BLaER1 (cell line): ENCODE measurements around the gene TMA7.

Experiments
- H3K27ac ChIP-seq: shearing (Covaris generic); formaldehyde crosslinking; 2 replicates; pipeline ENCODE4 v1.8.1; 2022
- H3K27me3 ChIP-seq: shearing (Covaris generic); formaldehyde crosslinking; 2 replicates; pipeline ENCODE4 v1.8.1; 2022
- H3K36me3 ChIP-seq: shearing (Covaris generic); formaldehyde crosslinking; 2 replicates; pipeline ENCODE4 v1.8.1; 2022
- H3K4me1 ChIP-seq: shearing (Covaris generic); formaldehyde crosslinking; 2 replicates; pipeline ENCODE4 v1.8.1; 2022
- H3K4me2 ChIP-seq: shearing (Covaris generic); formaldehyde crosslinking; 2 replicates; pipeline ENCODE4 v1.8.1; 2022
- H3K4me3 ChIP-seq: shearing (Covaris generic); formaldehyde crosslinking; 2 replicates; pipeline ENCODE4 v1.8.1; 2022
- H3K9ac ChIP-seq: shearing (Covaris generic); formaldehyde crosslinking; 2 replicates; pipeline ENCODE4 v1.8.1; 2022
- H3K9me3 ChIP-seq: shearing (Covaris generic); formaldehyde crosslinking; 2 replicates; pipeline ENCODE4 v1.8.1; 2022
- H4K20me1 ChIP-seq: shearing (Covaris generic); formaldehyde crosslinking; 2 replicates; pipeline ENCODE4 v1.8.1; 2022
- Cebpa-rat ChIP-seq: shearing (Covaris generic); IDR thresholded peaks from 2 replicates; pipeline ENCODE4 v1.8.1; 2022

Gene TMA7

GRCh38 chr3:48486952-48487351 lies 46.9 kb downstream of the TMA7 start:
- TF ChIP-seq Cebpa-rat: no peak
- no peaks in the 10 kb centered on the region for H3K9me3 ChIP-seq
- peaks cover 14% of the 10 kb centered on the region; the same call in 1 of the 2 replicates for H3K4me1 ChIP-seq
- H3K9ac ChIP-seq: no peak overlapping the region
- H3K4me3 ChIP-seq: no peak overlapping the region
- H3K27me3 ChIP-seq: no peaks in the 10 kb centered on the region
- no peaks in the 10 kb centered on the region for H4K20me1 ChIP-seq
- H3K4me2 ChIP-seq: no peak overlapping the region
- no peak overlapping the region for H3K27ac ChIP-seq
- peaks cover 6% of the 10 kb centered on the region; the same call in 1 of the 2 replicates for H3K36me3 ChIP-seq

- no peak overlapping the region for H3K9ac ChIP-seq
- no peaks in the 10 kb centered on the region for H3K27me3 ChIP-seq
- no peaks in the 10 kb centered on the region for H3K4me1 ChIP-seq
- no peak overlapping the region for H3K4me3 ChIP-seq
- H4K20me1 ChIP-seq: no peaks in the 10 kb centered on the region
- no peak for TF ChIP-seq Cebpa-rat
- peaks cover 31% of the 10 kb centered on the region for H3K36me3 ChIP-seq
- no peaks in the 10 kb centered on the region for H3K9me3 ChIP-seq
- H3K27ac ChIP-seq: no peak overlapping the region
- H3K4me2 ChIP-seq: no peak overlapping the region
Observed at GRCh38 chr3:48492461-48493202, 52.6 kb downstream of the TMA7 start.

- Histone ChIP-seq H3K27me3 (no peaks in the 10 kb centered on the region), H3K4me3 (no peak overlapping the region), H4K20me1 (no peaks in the 10 kb centered on the region), H3K4me2 (no peak overlapping the region), H3K36me3 (peaks cover 36% of the 10 kb centered on the region), H3K27ac (no peak overlapping the region), H3K9ac (no peak overlapping the region), H3K4me1 (no peaks in the 10 kb centered on the region), H3K9me3 (no peaks in the 10 kb centered on the region)
- TF ChIP-seq Cebpa-rat: no peak
Observed at GRCh38 chr3:48493203-48493501, 53.1 kb downstream of the TMA7 start.
